ENCODE measurements around the gene LRP1B. TPM values are rescaled to one million over a fixed set of nuclear protein-coding genes. Genes with fewer than 3 reads are reported as not detected.

Gene LRP1B
- total and polyA plus RNA-seq, 4 donors = 0.01 to 0.84 (median 0.17) TPM

DNA sequence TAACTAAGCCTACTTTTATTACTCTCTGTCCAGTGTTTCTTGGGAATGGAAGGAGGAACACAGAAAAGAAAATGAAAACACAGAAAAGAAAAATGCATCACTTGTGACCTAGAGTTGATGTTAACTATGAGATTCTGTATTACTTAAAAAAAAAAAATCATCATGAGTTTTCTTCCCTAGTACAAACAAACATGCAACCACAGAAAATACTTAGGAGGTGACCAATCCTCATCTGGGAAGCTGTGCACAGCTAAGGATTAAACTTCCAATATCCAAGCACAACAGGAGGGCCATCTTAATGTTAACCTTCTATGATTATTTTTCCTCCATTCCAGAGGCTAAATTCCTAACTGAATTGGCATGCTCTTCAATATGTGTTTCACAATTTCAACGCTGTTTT, 1140.4 kb downstream of the LRP1B start (continued):
- TF ChIP-seq JUND (IDR thresholded peaks at IDR 0.05) = no peak
- TF ChIP-seq TAF1 (conservative IDR thresholded peaks at IDR 0.05) = no peak
- TF ChIP-seq GABPA (IDR thresholded peaks at IDR 0.05 in 1 of 2, conservative IDR thresholded peaks at IDR 0.05 in 1 of 2) = no peak

DNA sequence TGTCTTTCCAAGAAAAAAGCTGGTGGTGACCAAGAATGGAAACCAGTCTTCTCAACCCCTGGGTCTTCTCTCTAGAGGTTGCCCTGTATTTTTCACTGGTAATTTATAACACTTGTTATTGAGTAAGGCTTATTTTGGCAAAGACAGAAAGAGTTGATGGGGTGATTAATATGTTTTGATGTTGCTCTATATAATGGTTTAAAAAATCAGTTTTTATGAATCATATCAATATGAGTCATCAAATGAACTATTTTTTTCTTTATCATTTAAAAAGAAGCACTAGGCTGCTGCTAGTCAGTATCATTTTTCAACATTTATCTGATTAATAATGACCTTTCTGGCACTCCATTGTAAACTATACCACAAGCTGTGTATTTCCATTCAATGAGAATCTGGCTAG, 1142.2 kb downstream of the LRP1B start:
- TF ChIP-seq HNF4G (IDR thresholded peaks at IDR 0.05) (no peak), EGR1 (IDR thresholded peaks at IDR 0.05; ENCODE audit: low read depth in 2 of 2) (no peak), TAF1 (conservative IDR thresholded peaks at IDR 0.05) (no peak), JUND (IDR thresholded peaks at IDR 0.05) (no peak), YY1 (IDR thresholded peaks at IDR 0.05) (no peak)
- Histone ChIP-seq H3K4me3 (ENCODE audit: low read depth in 1 of 3, low read length in 3 of 3) (no peak overlapping the region), H3K27ac (ENCODE audit: low read depth in 1 of 2, low read length in 2 of 2) (no peak overlapping the region), H3K27me3 (ENCODE audit: control insufficient read depth in 4 of 4, insufficient read depth in 4 of 4, low read length in 3 of 4) (no peaks in the 10 kb centered on the region), H3K36me3 (ENCODE audit: control insufficient read depth in 4 of 4, insufficient read depth in 3 of 4, low read depth in 1 of 4, low read length in 3 of 4) (no peaks in the 10 kb centered on the region), H3K4me1 (ENCODE audit: control insufficient read depth in 4 of 4, insufficient read depth in 4 of 4, low read length in 3 of 4) (no peaks in the 10 kb centered on the region), H3K9ac (ENCODE audit: low read depth in 1 of 2, low read length in 2 of 2) (no peak overlapping the region), H3K9me3 (ENCODE audit: control insufficient read depth in 4 of 4, low read length in 3 of 4) (no peaks in the 10 kb centered on the region)
- DNase-seq (ENCODE audit: low spot score) = no peak

DNA sequence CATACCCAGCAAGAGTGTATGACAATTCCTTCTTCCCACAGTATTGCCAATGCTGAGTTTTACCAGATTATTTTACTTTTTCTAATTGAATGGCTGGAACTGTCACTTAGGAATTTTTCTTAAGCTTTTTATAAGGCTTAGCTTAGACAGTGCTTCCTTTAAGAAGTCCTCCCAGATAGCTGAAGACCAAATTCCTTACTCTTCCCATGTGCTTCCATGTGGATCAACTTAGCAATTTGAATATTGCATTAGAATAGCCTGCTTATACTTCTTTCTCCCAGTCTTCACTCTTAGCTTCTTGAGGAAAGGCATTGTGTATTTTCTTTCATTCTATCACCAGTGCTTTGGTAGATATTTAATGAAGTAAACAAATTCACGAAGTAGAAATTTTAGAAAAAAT, 1144.4 kb downstream of the LRP1B start:
- Histone ChIP-seq H3K9ac (ENCODE audit: low read depth in 1 of 2, low read length in 2 of 2) (no peak overlapping the region), H3K4me3 (ENCODE audit: low read depth in 1 of 3, low read length in 3 of 3) (no peak overlapping the region), H3K9me3 (ENCODE audit: control insufficient read depth in 4 of 4, low read length in 3 of 4) (no peaks in the 10 kb centered on the region), H3K4me1 (ENCODE audit: control insufficient read depth in 4 of 4, insufficient read depth in 4 of 4, low read length in 3 of 4) (no peaks in the 10 kb centered on the region), H3K36me3 (ENCODE audit: control insufficient read depth in 4 of 4, insufficient read depth in 3 of 4, low read depth in 1 of 4, low read length in 3 of 4) (no peaks in the 10 kb centered on the region), H3K27me3 (ENCODE audit: control insufficient read depth in 4 of 4, insufficient read depth in 4 of 4, low read length in 3 of 4) (no peaks in the 10 kb centered on the region), H3K27ac (ENCODE audit: low read depth in 1 of 2, low read length in 2 of 2) (no peak overlapping the region)
- DNase-seq (ENCODE audit: low spot score) = no peak
- WGBS = 69% methylated on average over 1 of the region's 1 CpG
- TF ChIP-seq, protein P1, sequence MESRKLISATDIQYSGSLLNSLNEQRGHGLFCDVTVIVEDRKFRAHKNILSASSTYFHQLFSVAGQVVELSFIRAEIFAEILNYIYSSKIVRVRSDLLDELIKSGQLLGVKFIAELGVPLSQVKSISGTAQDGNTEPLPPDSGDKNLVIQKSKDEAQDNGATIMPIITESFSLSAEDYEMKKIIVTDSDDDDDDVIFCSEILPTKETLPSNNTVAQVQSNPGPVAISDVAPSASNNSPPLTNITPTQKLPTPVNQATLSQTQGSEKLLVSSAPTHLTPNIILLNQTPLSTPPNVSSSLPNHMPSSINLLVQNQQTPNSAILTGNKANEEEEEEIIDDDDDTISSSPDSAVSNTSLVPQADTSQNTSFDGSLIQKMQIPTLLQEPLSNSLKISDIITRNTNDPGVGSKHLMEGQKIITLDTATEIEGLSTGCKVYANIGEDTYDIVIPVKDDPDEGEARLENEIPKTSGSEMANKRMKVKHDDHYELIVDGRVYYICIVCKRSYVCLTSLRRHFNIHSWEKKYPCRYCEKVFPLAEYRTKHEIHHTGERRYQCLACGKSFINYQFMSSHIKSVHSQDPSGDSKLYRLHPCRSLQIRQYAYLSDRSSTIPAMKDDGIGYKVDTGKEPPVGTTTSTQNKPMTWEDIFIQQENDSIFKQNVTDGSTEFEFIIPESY (IDR thresholded peaks at IDR 0.05) = no peak
- TF ChIP-seq JUND (IDR thresholded peaks at IDR 0.05) = no peak
- TF ChIP-seq HNF4G (IDR thresholded peaks at IDR 0.05) = no peak
- TF ChIP-seq FOXA2 (IDR thresholded peaks at IDR 0.05) = no peak
- TF ChIP-seq, protein P2, sequence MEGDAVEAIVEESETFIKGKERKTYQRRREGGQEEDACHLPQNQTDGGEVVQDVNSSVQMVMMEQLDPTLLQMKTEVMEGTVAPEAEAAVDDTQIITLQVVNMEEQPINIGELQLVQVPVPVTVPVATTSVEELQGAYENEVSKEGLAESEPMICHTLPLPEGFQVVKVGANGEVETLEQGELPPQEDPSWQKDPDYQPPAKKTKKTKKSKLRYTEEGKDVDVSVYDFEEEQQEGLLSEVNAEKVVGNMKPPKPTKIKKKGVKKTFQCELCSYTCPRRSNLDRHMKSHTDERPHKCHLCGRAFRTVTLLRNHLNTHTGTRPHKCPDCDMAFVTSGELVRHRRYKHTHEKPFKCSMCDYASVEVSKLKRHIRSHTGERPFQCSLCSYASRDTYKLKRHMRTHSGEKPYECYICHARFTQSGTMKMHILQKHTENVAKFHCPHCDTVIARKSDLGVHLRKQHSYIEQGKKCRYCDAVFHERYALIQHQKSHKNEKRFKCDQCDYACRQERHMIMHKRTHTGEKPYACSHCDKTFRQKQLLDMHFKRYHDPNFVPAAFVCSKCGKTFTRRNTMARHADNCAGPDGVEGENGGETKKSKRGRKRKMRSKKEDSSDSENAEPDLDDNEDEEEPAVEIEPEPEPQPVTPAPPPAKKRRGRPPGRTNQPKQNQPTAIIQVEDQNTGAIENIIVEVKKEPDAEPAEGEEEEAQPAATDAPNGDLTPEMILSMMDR (IDR thresholded peaks at IDR 0.05; ENCODE audit: low read depth, low read length, missing input control) = no peak

DNA sequence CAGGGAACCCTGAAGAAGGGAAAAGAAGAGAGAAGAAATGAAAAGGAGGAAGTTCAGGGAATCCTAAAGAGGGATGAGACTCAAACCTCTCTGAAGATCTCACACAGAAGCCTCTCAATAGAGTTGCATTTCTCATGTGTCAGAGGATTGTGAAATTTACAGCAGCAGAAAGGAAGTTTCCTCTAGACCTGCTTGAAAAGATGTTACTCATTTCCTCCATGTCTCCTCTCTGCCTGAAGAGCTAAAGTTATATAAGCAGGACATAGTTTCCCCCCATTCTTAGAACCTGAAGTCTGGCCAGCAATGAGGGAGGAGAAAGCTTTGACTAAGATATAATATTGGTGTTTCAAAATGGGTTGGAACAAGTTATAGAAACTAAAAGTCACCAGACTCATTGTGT, 1155.6 kb downstream of the LRP1B start:
- DNase-seq (ENCODE audit: low spot score) = no peak
- no peaks in the 10 kb centered on the region for H3K27me3 ChIP-seq (ENCODE audit: control insufficient read depth in 4 of 4, insufficient read depth in 4 of 4, low read length in 3 of 4)
- H3K36me3 ChIP-seq (ENCODE audit: control insufficient read depth in 4 of 4, insufficient read depth in 3 of 4, low read depth in 1 of 4, low read length in 3 of 4) = no peaks in the 10 kb centered on the region
- no peak overlapping the region for H3K27ac ChIP-seq (ENCODE audit: low read depth in 1 of 2, low read length in 2 of 2)
- no peaks in the 10 kb centered on the region for H3K9me3 ChIP-seq (ENCODE audit: control insufficient read depth in 4 of 4, low read length in 3 of 4)
- no peak overlapping the region for H3K4me3 ChIP-seq (ENCODE audit: low read depth in 1 of 3, low read length in 3 of 3)
- H3K9ac ChIP-seq (ENCODE audit: low read depth in 1 of 2, low read length in 2 of 2) = no peak overlapping the region
- no peaks in the 10 kb centered on the region for H3K4me1 ChIP-seq (ENCODE audit: control insufficient read depth in 4 of 4, insufficient read depth in 4 of 4, low read length in 3 of 4)
- TF ChIP-seq HNF4G (IDR thresholded peaks at IDR 0.05) = no peak
- no peak for TF ChIP-seq JUND (IDR thresholded peaks at IDR 0.05)
- TF ChIP-seq, protein P3, sequence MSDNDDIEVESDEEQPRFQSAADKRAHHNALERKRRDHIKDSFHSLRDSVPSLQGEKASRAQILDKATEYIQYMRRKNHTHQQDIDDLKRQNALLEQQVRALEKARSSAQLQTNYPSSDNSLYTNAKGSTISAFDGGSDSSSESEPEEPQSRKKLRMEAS (IDR thresholded peaks at IDR 0.05) = no peak
- TF ChIP-seq HNF4A (conservative IDR thresholded peaks at IDR 0.05) = no peak
- no peak for TF ChIP-seq RAD21 (IDR thresholded peaks at IDR 0.05)
- TF ChIP-seq RXRA (IDR thresholded peaks at IDR 0.05) = no peak
- TF ChIP-seq, protein P2 (IDR thresholded peaks at IDR 0.05; ENCODE audit: low read depth, low read length, missing input control) = no peak
- TF ChIP-seq, protein P4, sequence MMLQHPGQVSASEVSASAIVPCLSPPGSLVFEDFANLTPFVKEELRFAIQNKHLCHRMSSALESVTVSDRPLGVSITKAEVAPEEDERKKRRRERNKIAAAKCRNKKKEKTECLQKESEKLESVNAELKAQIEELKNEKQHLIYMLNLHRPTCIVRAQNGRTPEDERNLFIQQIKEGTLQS (IDR thresholded peaks at IDR 0.05) = no peak
- no peak for TF ChIP-seq SP1 (IDR thresholded peaks at IDR 0.05)
- no peak for TF ChIP-seq FOXA1 (IDR thresholded peaks at IDR 0.05)
- TF ChIP-seq, protein P5, sequence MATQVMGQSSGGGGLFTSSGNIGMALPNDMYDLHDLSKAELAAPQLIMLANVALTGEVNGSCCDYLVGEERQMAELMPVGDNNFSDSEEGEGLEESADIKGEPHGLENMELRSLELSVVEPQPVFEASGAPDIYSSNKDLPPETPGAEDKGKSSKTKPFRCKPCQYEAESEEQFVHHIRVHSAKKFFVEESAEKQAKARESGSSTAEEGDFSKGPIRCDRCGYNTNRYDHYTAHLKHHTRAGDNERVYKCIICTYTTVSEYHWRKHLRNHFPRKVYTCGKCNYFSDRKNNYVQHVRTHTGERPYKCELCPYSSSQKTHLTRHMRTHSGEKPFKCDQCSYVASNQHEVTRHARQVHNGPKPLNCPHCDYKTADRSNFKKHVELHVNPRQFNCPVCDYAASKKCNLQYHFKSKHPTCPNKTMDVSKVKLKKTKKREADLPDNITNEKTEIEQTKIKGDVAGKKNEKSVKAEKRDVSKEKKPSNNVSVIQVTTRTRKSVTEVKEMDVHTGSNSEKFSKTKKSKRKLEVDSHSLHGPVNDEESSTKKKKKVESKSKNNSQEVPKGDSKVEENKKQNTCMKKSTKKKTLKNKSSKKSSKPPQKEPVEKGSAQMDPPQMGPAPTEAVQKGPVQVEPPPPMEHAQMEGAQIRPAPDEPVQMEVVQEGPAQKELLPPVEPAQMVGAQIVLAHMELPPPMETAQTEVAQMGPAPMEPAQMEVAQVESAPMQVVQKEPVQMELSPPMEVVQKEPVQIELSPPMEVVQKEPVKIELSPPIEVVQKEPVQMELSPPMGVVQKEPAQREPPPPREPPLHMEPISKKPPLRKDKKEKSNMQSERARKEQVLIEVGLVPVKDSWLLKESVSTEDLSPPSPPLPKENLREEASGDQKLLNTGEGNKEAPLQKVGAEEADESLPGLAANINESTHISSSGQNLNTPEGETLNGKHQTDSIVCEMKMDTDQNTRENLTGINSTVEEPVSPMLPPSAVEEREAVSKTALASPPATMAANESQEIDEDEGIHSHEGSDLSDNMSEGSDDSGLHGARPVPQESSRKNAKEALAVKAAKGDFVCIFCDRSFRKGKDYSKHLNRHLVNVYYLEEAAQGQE (IDR thresholded peaks at IDR 0.05) = no peak
- no peak for TF ChIP-seq YY1 (IDR thresholded peaks at IDR 0.05)
